ENCODE measurements around the gene SMIM13. TPM values are rescaled to one million over a fixed set of nuclear protein-coding genes. Genes with fewer than 3 reads are reported as not detected.

SMIM13 gene
- 10 to 100 TPM; 17.0 to 20.8 (median 20.2) TPM for polyA plus RNA-seq (ENCODE audit: insufficient read length in 4 of 4)

DNA sequence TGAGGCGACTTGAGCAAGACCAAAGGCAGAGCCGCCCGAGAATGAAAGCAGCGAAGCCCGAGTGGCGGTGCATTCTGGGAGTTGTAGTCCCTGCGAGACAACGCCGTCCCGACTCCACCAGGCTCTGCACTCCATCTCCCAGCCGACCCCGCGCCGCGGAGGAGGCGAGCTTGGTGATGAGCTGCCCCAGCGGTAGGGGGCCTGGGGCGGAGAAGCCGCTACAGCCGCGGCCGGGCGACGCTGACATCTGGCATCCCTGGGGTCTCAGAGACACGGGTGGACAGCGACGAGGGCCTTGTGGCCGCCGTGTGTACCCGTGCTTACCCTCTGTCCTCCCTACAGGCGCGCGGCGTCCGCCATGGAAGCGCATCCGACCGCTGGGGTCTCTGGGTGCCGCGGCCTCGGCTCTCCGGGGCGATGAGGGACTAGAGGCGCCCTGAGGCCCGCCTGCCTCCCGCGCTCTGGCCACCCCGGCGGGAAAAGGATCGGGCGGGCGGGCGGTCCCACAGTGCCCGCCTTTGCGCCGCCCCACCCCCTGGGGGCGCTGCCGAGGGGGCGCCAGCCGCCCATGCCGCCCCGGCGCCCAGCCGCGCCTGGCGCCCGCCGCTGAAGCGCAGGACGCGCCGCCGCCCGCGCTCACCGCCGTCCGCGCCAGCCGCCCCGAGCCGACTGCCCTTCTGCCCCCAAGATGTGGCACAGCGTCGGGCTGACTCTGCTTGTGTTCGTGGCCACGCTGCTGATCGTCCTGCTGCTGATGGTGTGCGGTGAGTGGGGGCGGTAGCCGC lies at the start of gene SMIM13:
TSS of gene SMIM13 (plus strand) at position 209 of the 785 bp plus-strand sequence. CDS start at position 689, 480 bp downstream.
- peak; percentile 94 to 97 (median 96) for DNase-seq (ENCODE audit: low read depth in 4 of 4, low spot score in 3 of 4)

DNA sequence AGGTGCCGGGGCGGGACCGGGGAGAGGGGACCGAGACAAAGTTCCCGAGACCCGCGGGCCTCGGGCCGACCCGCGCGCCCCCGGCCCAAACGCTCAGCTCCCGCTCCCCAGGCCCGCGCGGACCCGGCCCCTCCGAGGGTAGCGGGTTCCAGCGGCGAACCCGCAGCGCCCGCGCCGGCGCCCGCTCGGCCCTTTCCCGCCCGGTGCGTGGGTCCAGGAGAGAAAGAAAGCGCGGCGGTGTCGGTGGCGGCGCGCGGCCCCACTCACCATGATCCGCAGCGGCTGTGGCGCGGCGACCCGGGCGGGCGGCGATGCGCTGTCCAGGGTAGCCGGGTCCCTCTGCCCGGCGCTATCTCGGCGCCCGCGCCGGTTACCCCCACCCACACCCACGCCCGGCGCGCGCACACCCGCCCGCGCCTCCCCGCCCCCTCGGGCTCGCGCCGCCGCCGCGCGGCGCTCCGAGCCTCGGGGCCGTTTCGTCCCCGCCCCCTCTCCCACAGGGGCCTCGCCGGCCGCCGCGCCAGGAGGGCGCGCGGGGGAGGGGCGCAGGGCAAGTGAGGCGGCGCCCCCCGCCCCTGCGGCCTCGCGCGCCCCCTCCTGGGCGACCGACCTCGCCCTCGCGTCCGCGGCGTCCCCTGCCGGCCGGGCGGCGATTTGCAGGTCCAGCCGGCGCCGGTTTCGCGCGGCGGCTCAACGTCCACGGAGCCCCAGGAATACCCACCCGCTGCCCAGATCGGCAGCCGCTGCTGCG lies 49.5 kb upstream of the SMIM13 start, which contains the start of gene ELOVL2:
TSS of gene ELOVL2 (minus strand) at position 345 of the 751 bp plus-strand sequence. CDS start at position 270, 75 bp downstream.
- DNase-seq (ENCODE audit: low read depth in 4 of 4, low spot score in 3 of 4) = peak in 2 of 4 donors; percentile 43 to 47

DNA sequence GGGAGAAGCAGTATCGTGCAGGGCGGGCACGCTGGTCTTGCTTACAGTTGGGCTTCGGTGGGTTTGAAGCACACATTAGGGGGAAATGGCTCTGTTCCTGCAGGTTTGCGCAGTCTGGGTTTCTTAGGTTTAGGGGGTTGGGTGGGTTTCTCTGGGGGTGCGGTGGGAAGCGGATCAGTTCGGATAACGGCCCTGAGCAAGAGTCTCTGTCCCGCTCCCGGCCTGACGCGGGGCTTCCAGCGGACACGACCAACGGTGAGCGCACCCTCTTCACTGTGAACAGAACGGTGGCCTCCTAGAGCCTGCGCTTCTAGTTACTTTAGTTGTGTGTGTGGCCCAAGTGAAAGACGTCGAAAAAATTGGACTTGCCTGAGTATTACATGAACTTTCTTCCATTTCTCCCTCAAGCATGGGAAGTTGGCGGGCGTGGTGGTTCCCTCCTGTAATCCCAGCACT lies 48.9 kb upstream of the SMIM13 start:
- DNase-seq (ENCODE audit: low read depth in 4 of 4, low spot score in 3 of 4) = no peak

DNA sequence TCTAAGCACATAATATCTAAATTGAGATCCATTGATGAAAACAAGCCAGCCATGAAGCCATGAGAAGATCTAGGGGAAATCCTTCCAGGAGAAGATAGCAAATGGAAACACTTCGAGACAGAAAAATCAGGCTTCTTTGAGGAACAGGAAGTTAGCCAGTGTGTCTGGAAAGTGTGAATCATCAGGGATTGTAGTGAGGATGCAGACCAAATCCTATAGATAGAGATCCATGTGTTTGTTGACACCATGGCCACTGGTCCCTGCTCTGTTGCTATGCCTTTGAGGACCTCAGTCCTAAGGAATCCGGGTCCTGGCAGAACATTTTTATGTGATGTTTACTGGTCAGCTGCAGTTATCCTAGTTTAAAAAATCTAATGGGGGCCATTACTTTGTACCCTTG lies 42.9 kb upstream of the SMIM13 start:
- DNase-seq (ENCODE audit: low read depth in 4 of 4, low spot score in 3 of 4) = no peak

DNA sequence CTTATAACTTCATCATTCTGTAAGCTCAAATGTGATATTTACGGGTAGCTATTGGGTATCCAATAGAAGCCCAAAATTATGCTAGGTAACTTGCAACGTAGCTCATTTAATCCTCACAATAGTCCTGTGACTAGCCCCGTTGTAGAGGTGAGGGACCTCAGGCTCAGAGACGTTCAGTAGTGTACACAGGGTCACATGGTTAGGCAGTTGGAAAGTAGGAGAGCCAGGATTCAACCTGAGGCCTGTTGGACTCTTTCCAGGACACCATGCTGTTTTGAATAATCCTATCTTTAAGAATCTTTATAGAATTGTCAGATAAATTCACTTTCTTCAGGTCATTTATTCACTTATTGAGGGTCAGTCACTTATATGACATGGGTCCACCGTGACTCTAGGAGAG lies 40.3 kb upstream of the SMIM13 start:
- DNase-seq (ENCODE audit: low read depth in 4 of 4, low spot score in 3 of 4) = no peak

DNA sequence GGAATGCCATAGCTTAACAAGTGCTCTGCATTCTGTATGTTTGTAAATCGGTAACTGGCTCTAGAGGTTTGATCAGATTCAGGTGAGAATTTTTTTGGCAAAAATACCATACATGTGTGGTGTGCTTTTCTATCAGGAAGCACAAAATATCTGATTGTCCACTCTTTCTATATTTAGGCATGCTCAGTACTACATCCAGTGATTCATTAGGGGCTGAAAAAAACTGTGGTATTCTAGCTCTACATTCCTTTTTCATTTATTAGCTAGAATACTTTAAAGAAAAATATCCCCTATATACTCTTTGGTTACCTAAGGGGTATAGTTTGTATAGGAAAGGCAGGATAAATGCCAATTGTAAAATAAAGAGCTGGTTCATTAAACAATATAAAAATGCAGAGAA lies 38.9 kb upstream of the SMIM13 start:
- no peak for DNase-seq (ENCODE audit: low read depth in 4 of 4, low spot score in 3 of 4)

DNA sequence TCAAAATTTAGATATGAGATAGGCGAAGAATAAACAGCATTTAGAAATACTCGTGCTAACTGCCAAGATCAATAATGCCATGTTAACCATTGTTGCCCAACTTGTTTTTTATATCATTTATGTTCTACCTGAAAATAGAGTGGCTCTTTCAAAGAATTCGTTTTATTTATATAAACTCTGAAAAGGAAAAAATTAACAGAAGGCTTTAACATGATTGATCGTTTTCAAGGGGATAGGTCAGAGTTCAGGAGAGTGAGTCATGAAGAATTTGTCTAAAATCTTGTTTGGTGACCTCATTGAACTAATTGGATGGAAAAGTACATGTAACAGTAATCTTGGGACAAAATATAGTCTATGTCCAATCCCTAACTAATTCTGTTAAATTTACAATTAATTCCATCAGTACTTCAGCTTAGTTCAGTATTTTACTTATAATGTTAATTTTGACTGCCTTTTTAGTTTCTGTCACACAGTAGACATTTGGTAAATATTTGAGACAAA lies 38.5 kb upstream of the SMIM13 start:
- no peak for DNase-seq (ENCODE audit: low read depth in 4 of 4, low spot score in 3 of 4)

DNA sequence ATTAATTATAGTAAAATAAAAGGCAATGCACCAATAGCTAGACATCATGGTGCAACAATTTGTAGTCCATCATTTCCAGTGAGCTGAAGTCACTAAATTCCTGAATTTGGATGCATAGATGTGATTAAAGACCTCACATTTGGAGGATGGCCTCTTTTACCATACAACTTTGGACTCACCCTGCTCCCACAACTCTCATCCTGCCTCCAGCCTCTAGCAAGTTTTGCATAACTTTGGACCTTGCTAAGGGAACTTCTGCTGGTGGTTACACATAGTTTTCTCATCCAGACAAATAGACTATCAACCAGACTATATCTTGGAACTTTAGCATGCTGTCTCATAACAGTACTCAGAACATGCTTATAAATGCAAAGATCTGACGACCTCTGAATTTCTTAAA lies 36.8 kb upstream of the SMIM13 start:
- DNase-seq (ENCODE audit: low read depth in 4 of 4, low spot score in 3 of 4) = no peak

DNA sequence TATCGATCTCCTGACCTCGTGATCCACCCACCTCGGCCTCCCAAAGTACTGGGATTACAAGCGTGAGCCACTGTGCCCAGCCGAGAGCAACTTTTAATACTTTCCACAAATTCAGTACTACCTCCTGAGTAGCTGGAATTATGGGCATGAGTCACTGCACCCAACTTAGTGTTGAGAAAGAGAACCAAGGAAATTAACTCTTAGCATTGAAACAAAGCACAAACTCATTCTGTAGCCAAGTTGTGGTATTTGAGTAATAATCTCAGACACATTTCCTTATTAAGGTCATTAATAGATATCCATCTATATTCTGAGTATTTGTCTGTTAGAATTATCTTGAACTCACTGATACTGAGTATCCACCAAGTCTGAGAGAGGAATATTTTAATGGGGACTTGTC lies 35.2 kb upstream of the SMIM13 start:
- DNase-seq (ENCODE audit: low read depth in 4 of 4, low spot score in 3 of 4) = no peak

DNA sequence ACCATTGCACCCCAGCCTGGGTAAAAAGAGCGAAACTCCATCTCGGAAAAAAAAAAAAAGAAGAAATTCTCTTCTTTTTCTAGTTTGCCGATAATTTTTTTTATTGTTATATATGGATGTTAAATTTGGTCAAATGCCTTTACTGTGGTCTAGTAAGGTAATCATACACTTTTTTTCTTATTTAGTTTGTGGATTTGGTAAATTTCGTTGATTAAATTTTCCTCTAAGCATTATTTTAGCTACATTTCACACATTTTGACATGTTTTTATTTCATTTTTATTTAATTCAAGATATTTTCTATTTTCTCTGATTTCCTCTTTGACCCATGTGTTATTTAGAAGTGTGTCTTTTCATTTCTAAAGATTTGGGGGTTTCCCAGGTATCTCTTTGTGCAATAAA lies 31.6 kb upstream of the SMIM13 start:
- no peak for DNase-seq (ENCODE audit: low read depth in 4 of 4, low spot score in 3 of 4)

DNA sequence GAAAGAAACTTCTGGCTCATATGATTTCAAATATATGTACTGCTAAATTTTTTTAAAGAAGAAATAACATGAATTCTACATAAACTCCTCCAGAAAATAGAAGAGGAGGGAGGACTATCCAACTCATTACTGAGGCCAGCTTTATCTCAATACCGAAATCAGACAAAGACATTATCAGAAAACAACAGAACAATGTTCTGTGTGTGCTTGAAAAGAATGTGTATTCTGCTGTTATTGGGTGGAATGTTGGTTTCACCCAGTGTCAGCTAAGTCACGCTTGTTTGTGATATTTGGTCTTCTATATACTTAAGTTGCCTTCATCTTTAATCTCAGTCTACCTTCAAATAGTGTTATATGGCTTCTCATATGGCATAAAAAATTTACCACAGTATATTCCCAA lies 30.9 kb upstream of the SMIM13 start:
- DNase-seq (ENCODE audit: low read depth in 4 of 4, low spot score in 3 of 4) = no peak

DNA sequence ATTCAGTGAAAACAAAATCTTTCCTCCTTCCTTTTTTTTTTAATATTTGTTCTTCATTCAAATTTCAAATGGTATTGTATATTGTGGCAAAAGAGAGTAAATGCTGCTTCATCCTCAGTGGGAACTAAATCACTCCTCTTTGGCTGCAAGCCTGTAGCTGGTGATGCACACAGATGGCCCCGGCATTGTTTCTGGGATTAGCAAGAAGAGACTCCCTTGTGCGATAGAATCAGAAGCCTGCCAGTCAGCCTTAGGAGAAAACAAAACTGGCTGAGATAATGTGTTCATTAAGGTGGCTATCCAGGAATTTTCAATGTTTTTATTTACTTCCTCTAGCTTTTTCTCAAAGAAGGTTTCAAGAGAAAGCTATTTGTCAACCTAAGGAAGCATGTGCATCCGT lies 28.8 kb upstream of the SMIM13 start:
- no peak for DNase-seq (ENCODE audit: low read depth in 4 of 4, low spot score in 3 of 4)

DNA sequence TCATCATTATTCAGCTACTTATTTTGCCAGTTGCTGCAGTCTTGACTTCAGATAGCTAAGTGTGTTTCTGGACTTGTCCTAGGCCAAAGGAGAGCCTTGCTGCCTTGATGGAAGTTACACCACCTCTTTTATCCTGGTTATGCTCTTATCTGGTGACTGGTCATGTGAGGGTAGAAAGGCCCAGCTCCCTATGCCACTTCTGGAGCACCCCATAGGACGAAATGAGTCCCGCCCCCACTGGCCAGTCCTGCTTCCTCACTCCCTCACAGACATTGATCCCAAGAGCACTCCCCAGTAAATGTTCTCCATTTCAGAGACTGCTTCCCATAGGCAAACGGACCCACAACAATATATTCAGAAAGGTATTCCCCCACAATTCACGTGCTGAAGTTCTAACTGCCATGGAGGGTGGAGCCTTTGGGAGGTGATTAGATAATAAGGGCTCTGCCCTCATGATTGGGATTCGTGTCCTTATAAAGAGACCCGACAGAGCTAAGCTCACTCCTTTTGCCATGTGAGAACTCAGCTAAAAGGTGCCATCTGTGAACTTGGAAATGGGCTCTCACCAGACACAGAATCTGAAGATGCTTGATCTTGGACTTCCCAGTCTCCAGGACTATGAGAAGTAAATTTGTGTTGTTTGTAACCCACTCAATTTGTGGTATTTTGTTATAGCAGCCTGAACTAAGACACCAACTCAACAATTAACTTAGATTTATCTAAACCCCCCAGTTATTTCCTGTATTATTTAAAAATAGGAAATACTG lies 28.0 kb upstream of the SMIM13 start:
- DNase-seq (ENCODE audit: low read depth in 4 of 4, low spot score in 3 of 4) = no peak

DNA sequence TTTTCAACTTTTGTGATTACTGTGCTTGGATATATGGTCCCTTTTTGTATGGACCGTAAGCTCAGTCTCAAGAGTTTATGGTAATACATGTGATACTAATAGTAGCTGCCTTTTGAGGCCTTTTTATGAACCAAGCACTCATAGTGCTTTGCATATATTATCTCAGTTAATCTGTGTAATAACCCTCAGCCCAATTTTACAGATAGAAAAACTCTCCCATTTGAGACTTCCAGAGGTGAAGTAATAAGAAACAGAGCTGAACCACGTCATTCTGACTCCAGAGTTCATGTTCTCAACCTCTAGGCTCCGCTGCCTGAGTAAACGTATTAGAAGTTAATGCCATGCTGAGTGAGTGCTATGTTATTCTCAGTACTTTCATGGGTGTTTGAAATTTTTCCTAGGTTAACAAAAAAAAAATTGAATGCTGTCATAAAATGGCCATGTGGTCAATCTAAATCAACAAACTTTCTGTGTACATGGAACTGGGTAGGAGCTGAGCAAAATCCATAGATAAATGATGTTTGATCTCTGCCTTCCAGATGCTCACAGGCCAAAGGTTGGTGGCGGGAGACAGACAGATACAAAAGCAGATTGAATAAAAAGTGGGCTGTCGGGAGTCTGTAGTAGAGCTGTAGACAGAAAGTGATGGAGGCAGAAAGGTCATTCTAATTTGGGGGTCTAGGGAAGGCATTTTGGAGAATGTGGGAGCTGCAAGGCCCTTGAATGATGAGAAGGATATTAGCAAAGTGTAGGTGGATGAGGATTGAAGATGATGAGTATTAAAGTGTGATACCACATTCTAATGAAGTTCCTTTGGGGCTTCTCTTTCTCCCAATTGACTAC lies 26.9 kb upstream of the SMIM13 start:
- no peak for DNase-seq (ENCODE audit: low read depth in 4 of 4, low spot score in 3 of 4)

DNA sequence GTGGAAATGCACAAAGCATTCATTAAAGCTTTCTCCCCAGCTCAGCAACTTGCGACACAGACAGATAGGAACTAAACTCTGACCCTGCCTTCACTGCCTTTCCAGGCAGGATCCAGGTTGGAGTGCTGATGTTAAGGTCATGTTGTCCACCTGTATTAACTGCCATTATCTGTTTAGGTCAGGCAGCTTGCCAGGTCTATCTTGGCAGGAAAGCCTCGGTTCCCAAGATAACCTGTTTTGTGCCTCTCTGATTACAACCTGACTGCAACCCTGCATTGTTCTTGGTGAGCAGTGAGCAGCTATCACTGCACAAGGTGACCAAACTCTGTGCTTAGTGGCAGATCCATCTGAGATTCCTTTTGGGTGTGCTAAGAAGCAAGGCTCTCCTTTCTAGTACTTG lies 26.3 kb upstream of the SMIM13 start:
- no peak for DNase-seq (ENCODE audit: low read depth in 4 of 4, low spot score in 3 of 4)

DNA sequence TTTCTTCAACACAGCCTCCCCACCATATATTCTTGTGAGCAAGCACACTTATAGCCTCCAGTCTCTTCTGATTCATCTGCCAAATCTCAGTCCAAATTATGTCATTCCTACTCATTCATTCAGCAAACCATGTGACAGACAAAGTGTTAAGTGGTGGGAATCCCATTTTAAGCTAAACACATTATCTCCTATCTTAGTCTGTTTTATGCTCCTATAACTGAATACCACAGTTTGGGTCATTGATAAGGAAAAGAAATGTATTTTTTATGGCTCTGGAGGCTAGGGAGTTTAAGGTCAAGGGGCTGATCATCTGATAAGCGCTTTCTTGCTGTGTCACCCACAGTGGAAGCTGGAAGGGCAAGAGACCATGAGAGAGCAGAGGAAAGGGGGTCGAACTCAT lies 23.9 kb upstream of the SMIM13 start:
- no peak for DNase-seq (ENCODE audit: low read depth in 4 of 4, low spot score in 3 of 4)

DNA sequence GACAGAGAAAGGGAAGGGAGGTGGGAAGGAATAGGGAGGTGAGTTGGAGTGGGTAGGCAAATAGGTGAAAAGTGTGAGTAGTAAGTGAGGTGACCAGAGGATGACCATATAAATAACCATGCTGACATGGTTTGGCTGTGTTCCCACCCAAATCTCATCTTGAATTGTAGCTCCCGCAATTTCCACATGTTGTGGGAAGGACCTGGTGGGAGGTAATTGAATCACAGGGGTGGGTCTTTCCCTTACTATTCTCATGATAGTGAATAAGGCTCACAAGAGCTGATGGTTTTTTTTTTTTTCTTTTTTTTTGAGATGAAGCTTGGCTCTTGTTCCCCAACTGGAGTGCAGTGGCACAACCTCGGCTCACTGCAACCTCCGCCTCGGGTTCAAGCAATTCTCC lies 21.5 kb upstream of the SMIM13 start:
- no peak for DNase-seq (ENCODE audit: low read depth in 4 of 4, low spot score in 3 of 4)

DNA sequence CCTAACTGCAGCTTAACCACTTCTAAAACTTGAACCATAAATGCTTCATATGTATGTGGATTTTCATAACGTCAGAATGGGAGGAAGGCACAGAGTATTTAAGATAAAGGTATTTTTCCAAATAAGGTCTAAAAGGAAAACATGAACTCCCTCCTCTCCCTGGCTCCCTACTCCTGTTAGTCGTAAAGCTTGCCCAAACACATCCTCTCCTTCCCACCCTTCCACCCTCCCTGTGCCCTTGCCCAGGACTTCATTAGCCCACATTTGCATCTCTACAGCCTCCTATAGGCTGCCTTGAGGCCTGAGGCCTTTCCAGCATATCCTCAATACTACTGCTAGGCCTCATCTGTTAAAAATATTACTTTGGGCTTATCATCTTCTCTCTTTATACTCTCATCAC lies 17.1 kb upstream of the SMIM13 start:
- no peak for DNase-seq (ENCODE audit: low read depth in 4 of 4, low spot score in 3 of 4)

DNA sequence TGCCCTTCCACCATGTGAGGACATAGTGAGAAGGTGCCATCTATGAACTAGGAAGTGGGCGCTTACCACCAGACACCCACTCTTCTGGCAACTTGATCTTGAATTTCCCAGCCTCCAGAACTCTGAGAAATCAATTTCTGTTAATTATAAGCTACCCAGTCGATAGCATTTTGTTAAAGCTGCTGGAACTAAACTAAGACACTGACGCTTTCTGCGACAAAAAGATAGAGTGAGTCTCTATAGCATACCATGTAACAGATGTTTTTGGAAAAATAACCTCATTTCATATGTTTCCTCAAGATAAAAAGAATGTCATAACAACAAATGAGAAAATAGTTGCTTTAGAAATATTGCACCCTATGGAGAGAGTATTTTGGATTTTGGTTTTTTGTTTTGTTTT lies 15.4 kb upstream of the SMIM13 start:
- DNase-seq (ENCODE audit: low read depth in 4 of 4, low spot score in 3 of 4) = no peak

DNA sequence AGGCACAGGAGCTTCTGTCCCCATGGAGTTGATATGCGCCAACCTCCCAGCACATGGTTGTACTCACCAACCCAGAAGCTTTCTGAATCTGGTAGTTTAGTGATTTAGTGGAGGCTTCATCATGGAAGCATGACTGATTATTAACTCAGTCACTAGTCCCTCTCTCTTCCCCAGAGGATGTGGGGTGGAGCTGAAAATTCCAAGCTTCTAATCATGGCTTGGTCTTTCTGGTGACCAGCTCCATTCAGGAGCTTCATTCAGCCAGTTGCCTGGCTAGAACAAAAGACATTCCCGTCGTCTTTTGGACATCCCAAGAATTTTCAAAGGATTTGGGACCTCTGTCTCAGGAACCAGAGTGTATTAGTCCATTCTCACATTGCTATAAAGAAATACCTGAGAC lies 13.3 kb upstream of the SMIM13 start:
- no peak for DNase-seq (ENCODE audit: low read depth in 4 of 4, low spot score in 3 of 4)

Measured in right renal pelvis (tissue), 4 donors.